Astrocyte (in vitro differentiated cells and primary cell): ENCODE data around the gene PEX10. TPM values are rescaled to one million over a fixed set of nuclear protein-coding genes. Genes with fewer than 3 reads are reported as not detected.

Experiments
- DNase-seq: peaks from one replicate; pipeline ENCODE4 v3.0.0-alpha.2; 2010; ENCODE audit warnings: low read depth
- FAIRE-seq: peaks from 2 replicates; lab custom pipeline; 2011; peaks lifted over from hg19 to GRCh38; lab: Jason Lieb, UNC
- H2AFZ ChIP-seq: 2 replicates; pipeline ENCODE4 v1.6.0; 2012; ENCODE audit warnings: low read depth, low read length, inconsistent platforms
- H3K27ac ChIP-seq: 2 replicates; pipeline ENCODE4 v1.5.1; 2011; ENCODE audit warnings: low read depth, low read length, inconsistent platforms
- H3K27me3 ChIP-seq: 2 replicates; pipeline ENCODE4 v1.6.0; 2011; ENCODE audit warnings: low read length, inconsistent platforms; ENCODE audit not compliant: insufficient read depth
- H3K36me3 ChIP-seq: 2 replicates; pipeline ENCODE4 v1.5.1; 2011; ENCODE audit warnings: low read length, inconsistent platforms; ENCODE audit not compliant: insufficient read depth
- H3K4me1 ChIP-seq: 2 replicates; pipeline ENCODE4 v1.5.1; 2011; ENCODE audit warnings: low read length, inconsistent platforms; ENCODE audit not compliant: insufficient read depth
- H3K4me2 ChIP-seq: 2 replicates; pipeline ENCODE4 v1.6.0; 2012; ENCODE audit warnings: low read length, inconsistent platforms
- H3K4me3 ChIP-seq: 2 replicates; pipeline ENCODE4 v1.5.1; 2011; ENCODE audit warnings: low read depth, mild to moderate bottlenecking, low read length, inconsistent platforms; ENCODE audit not compliant: insufficient read depth
- H3K79me2 ChIP-seq: 2 replicates; pipeline ENCODE4 v1.6.0; 2012; ENCODE audit warnings: mild to moderate bottlenecking, low read length, inconsistent platforms; ENCODE audit not compliant: insufficient read depth
- H3K9ac ChIP-seq: 2 replicates; pipeline ENCODE4 v1.6.0; 2012; ENCODE audit warnings: mild to moderate bottlenecking, low read length, inconsistent platforms
- H3K9me3 ChIP-seq: 2 replicates; pipeline ENCODE4 v1.5.1; 2012; ENCODE audit warnings: low read depth, mild to moderate bottlenecking, low read length, inconsistent platforms; ENCODE audit not compliant: insufficient read depth
- H4K20me1 ChIP-seq: 2 replicates; pipeline ENCODE4 v1.6.0; 2012; ENCODE audit warnings: low read length, inconsistent platforms; ENCODE audit not compliant: insufficient read depth
- H3K27ac Mint-ChIP-seq: one replicate; pipeline ENCODE4 v1.8.0; 2021; ENCODE audit warnings: mild to moderate bottlenecking, mixed read lengths; ENCODE audit not compliant: unreplicated experiment
- H3K27me3 Mint-ChIP-seq: one replicate; pipeline ENCODE4 v1.8.0; 2021; ENCODE audit warnings: low read depth, mixed read lengths; ENCODE audit not compliant: unreplicated experiment
- H3K36me3 Mint-ChIP-seq: one replicate; pipeline ENCODE4 v1.8.0; 2021; ENCODE audit warnings: low read depth, mixed read lengths; ENCODE audit not compliant: unreplicated experiment
- H3K4me1 Mint-ChIP-seq: one replicate; pipeline ENCODE4 v1.8.0; 2021; ENCODE audit warnings: low read depth, mixed read lengths; ENCODE audit not compliant: unreplicated experiment
- H3K4me3 Mint-ChIP-seq: one replicate; pipeline ENCODE4 v1.8.0; 2021; ENCODE audit warnings: mild to moderate bottlenecking, moderate library complexity, mixed read lengths; ENCODE audit not compliant: unreplicated experiment
- H3K9me3 Mint-ChIP-seq: one replicate; pipeline ENCODE4 v1.8.0; 2021; ENCODE audit warnings: mild to moderate bottlenecking, mixed read lengths; ENCODE audit not compliant: unreplicated experiment
- EZH2 ChIP-seq: IDR thresholded peaks from 2 replicates; pipeline ENCODE4 v1.6.1; 2012; ENCODE audit warnings: mild to moderate bottlenecking, low read length, inconsistent platforms; ENCODE audit not compliant: insufficient read depth
- total RNA-seq: library from RNA; stranded (reverse); gene quantifications from 2 replicates; pipeline ENCODE4 v1.2.1, GENCODE V29; 2021
- TF ChIP-seq, protein P1 (sequence below): IDR thresholded peaks from 2 replicates; pipeline ENCODE4 v1.5.1; 2011; ENCODE audit warnings: low read depth, mild to moderate bottlenecking, inconsistent platforms, low read length, moderate library complexity; ENCODE audit not compliant: insufficient read depth

PEX10 gene
- total RNA-seq, 1 donor from 2014 or later = 16.6 TPM

- no peaks in the 10 kb centered on the region for H3K36me3 Mint-ChIP-seq
- no peaks in the 10 kb centered on the region for H3K4me1 Mint-ChIP-seq
- Histone ChIP-seq H3K27me3 (peaks cover 15% of the 10 kb centered on the region), H3K36me3 (no peaks in the 10 kb centered on the region), H3K4me3 (no peak overlapping the region), H3K9ac (no peak overlapping the region), H3K4me1 (no peaks in the 10 kb centered on the region), H3K79me2 (no peaks in the 10 kb centered on the region), H2AFZ (no peak overlapping the region), H3K27ac (no peak overlapping the region), H4K20me1 (no peaks in the 10 kb centered on the region), H3K4me2 (no peak overlapping the region), H3K9me3 (no peaks in the 10 kb centered on the region)
- peaks cover 4% of the 10 kb centered on the region for H3K9me3 Mint-ChIP-seq
- TF ChIP-seq EZH2 = peak; percentile 37
- TF ChIP-seq, protein P1, sequence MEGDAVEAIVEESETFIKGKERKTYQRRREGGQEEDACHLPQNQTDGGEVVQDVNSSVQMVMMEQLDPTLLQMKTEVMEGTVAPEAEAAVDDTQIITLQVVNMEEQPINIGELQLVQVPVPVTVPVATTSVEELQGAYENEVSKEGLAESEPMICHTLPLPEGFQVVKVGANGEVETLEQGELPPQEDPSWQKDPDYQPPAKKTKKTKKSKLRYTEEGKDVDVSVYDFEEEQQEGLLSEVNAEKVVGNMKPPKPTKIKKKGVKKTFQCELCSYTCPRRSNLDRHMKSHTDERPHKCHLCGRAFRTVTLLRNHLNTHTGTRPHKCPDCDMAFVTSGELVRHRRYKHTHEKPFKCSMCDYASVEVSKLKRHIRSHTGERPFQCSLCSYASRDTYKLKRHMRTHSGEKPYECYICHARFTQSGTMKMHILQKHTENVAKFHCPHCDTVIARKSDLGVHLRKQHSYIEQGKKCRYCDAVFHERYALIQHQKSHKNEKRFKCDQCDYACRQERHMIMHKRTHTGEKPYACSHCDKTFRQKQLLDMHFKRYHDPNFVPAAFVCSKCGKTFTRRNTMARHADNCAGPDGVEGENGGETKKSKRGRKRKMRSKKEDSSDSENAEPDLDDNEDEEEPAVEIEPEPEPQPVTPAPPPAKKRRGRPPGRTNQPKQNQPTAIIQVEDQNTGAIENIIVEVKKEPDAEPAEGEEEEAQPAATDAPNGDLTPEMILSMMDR = no peak
- DNase-seq (no peak), FAIRE-seq (no peak)
- H3K27ac Mint-ChIP-seq = no peak overlapping the region
- H3K4me3 Mint-ChIP-seq = no peak overlapping the region
- peaks cover 28% of the 10 kb centered on the region for H3K27me3 Mint-ChIP-seq
Observed at GRCh38 chr1:2433196-2433595, 20.8 kb upstream of the PEX10 start.

GRCh38 chr1:2432441-2432844, 20.1 kb upstream of the PEX10 start:
- H3K4me3 Mint-ChIP-seq = no peak overlapping the region
- H3K9ac ChIP-seq = no peak overlapping the region
- no peak overlapping the region for H3K27ac ChIP-seq
- H3K9me3 Mint-ChIP-seq = peaks cover 4% of the 10 kb centered on the region
- no peak overlapping the region for H3K4me3 ChIP-seq
- no peaks in the 10 kb centered on the region for H4K20me1 ChIP-seq
- DNase-seq (no peak), FAIRE-seq (no peak)
- peaks cover 21% of the 10 kb centered on the region for H3K27me3 Mint-ChIP-seq
- TF ChIP-seq EZH2 = no peak
- TF ChIP-seq, protein P1 = no peak
- no peaks in the 10 kb centered on the region for H3K4me1 ChIP-seq
- no peaks in the 10 kb centered on the region for H3K9me3 ChIP-seq
- H3K79me2 ChIP-seq = no peaks in the 10 kb centered on the region
- H3K36me3 Mint-ChIP-seq = no peaks in the 10 kb centered on the region
- H3K4me1 Mint-ChIP-seq = no peaks in the 10 kb centered on the region
- H3K36me3 ChIP-seq = no peaks in the 10 kb centered on the region
- H3K27me3 ChIP-seq = peaks cover 15% of the 10 kb centered on the region
- H3K4me2 ChIP-seq = no peak overlapping the region
- H3K27ac Mint-ChIP-seq = no peak overlapping the region
- H2AFZ ChIP-seq = no peak overlapping the region

- no peaks in the 10 kb centered on the region for H3K4me1 Mint-ChIP-seq
- H3K27ac Mint-ChIP-seq = no peak overlapping the region
- Histone ChIP-seq H2AFZ (no peak overlapping the region), H3K27me3 (peaks cover 16% of the 10 kb centered on the region), H4K20me1 (no peaks in the 10 kb centered on the region), H3K9ac (no peak overlapping the region), H3K4me3 (no peak overlapping the region), H3K79me2 (no peaks in the 10 kb centered on the region), H3K4me2 (no peak overlapping the region), H3K27ac (no peak overlapping the region), H3K9me3 (no peaks in the 10 kb centered on the region), H3K36me3 (no peaks in the 10 kb centered on the region), H3K4me1 (no peaks in the 10 kb centered on the region)
- FAIRE-seq = no peak
- no peak for TF ChIP-seq EZH2
- no peak for DNase-seq
- peaks cover 18% of the 10 kb centered on the region for H3K27me3 Mint-ChIP-seq
- H3K9me3 Mint-ChIP-seq = peaks cover 4% of the 10 kb centered on the region
- H3K36me3 Mint-ChIP-seq = no peaks in the 10 kb centered on the region
- H3K4me3 Mint-ChIP-seq = no peak overlapping the region
Observed at GRCh38 chr1:2431518-2431917, 19.2 kb upstream of the PEX10 start.
